NB4 (cell line): Measurements from ENCODE around the gene TMEM219.

Experiments used
- CTCF ChIP-seq: IDR thresholded peaks from one replicate; pipeline ENCODE4 v1.5.1; 2012; ENCODE audit warnings: low read depth, low read length
- MAX ChIP-seq: IDR thresholded peaks from 2 replicates; pipeline ENCODE4 v1.6.1; 2011; ENCODE audit warnings: low read depth, low read length

- TF ChIP-seq CTCF (no peak), MAX (no peak)
These were observed 50.0 kb downstream of the TMEM219 start for GRCh38 chr16:30011714-30012504.
